Stimulated activated CD4-positive, alpha-beta T cell treated with anti-CD3 and anti-CD28 coated beads, Interleukin-12 subunit alpha, Interleukin-12 subunit beta, amount 100 ng/mL, for 48 hours (primary cell): Measurements from ENCODE around the gene PARP15.
A peak's percentile ranks its signal among the peaks of the same experiment; 100 is the strongest.

Source experiments
- DNase-seq, 3 donors: peaks; one replicate each; pipeline ENCODE4 v3.0.0-alpha.2; 2020; ENCODE audit warnings: low read depth in 2 of 3, low spot score in 1 of 3

PARP15 gene

GRCh38 chr3:122568755-122569154 is 8.7 kb upstream of the PARP15 start:
- no peak for DNase-seq

- DNase-seq, result no peak
Measured at GRCh38 chr3:122572940-122573412, 4.5 kb upstream of the PARP15 start.

- peak; percentile 26 to 52 (median 43) for DNase-seq
Measured at GRCh38 chr3:122576174-122576940, 1.1 kb upstream of the PARP15 start.

GRCh38 chr3:122578069-122578740 is 755 bp downstream of the PARP15 start:
- DNase-seq, result no peak

- no peak for DNase-seq
Measured at GRCh38 chr3:122580470-122580869, 3.0 kb downstream of the PARP15 start.

GRCh38 chr3:122581622-122582021 is 4.2 kb downstream of the PARP15 start:
- DNase-seq, result no peak

GRCh38 chr3:122582390-122582789 is 4.9 kb downstream of the PARP15 start:
- no peak for DNase-seq

- DNase-seq, result no peak
Measured at GRCh38 chr3:122586098-122586497, 8.6 kb downstream of the PARP15 start.

GRCh38 chr3:122586773-122587485 is 9.5 kb downstream of the PARP15 start:
- no peak for DNase-seq

- DNase-seq, result no peak
Measured at GRCh38 chr3:122587572-122587971, 10.1 kb downstream of the PARP15 start.

- no peak for DNase-seq
Measured at GRCh38 chr3:122589297-122589696, 11.8 kb downstream of the PARP15 start.

GRCh38 chr3:122590610-122591009 is 13.2 kb downstream of the PARP15 start:
- DNase-seq, result no peak

GRCh38 chr3:122594025-122594424 is 16.6 kb downstream of the PARP15 start:
- no peak for DNase-seq

GRCh38 chr3:122598151-122598550 is 20.7 kb downstream of the PARP15 start:
- DNase-seq, result no peak

- no peak for DNase-seq
Measured at GRCh38 chr3:122598556-122598955, 21.1 kb downstream of the PARP15 start.

GRCh38 chr3:122602011-122602710 is 24.7 kb downstream of the PARP15 start:
- no peak for DNase-seq

- DNase-seq, result no peak
Measured at GRCh38 chr3:122603056-122603455, 25.6 kb downstream of the PARP15 start.

GRCh38 chr3:122606330-122606729 is 28.9 kb downstream of the PARP15 start:
- no peak for DNase-seq

- no peak for DNase-seq
Measured at GRCh38 chr3:122608916-122609315, 31.5 kb downstream of the PARP15 start.

GRCh38 chr3:122609798-122610559 is 32.5 kb downstream of the PARP15 start:
- peak in 1 of 3 donors; percentile 36 for DNase-seq

GRCh38 chr3:122612696-122613095 is 35.2 kb downstream of the PARP15 start:
- DNase-seq, result no peak
